ENCODE measurements around the gene DDX42. TPM values are rescaled to one million over a fixed set of nuclear protein-coding genes. Genes with fewer than 3 reads are reported as not detected.
"Not testable (repeated sequence)": the region's sequence is repeated elsewhere in the genome, so short reads cannot be mapped to it uniquely, and the experiment has no call there.

Gene DDX42
- total and polyA plus RNA-seq, 5 experiments from 2014 or later, result 8.9 to 175 (median 18.5) TPM

- not testable (repeated sequence) for H3K9me3 Mint-ChIP-seq, H3K4me3 Mint-ChIP-seq, H3K27me3 Mint-ChIP-seq, H3K4me1 Mint-ChIP-seq, H3K27ac Mint-ChIP-seq, H3K36me3 Mint-ChIP-seq, ATAC-seq, DNase-seq
- POLR2A ChIA-PET, result interaction anchor here (0.7 kb wide), 1 partner anchor 23 kb away, joined by 5 read pairs; no protein-coding TSS in a partner anchor
Observed at GRCh38 chr17:63856425-63856824, 82.5 kb downstream of the DDX42 start.

GRCh38 chr17:63859257-63859656, 85.3 kb downstream of the DDX42 start:
- Mint-ChIP-seq H3K4me3 (no peak overlapping the region), H3K9me3 (no peaks in the 10 kb centered on the region), H3K27ac (no peak overlapping the region), H3K4me1 (no peaks in the 10 kb centered on the region), H3K27me3 (peaks cover 0 to 6% (median 0%) of the 10 kb centered on the region in 5 donors), H3K36me3 (no peaks in the 10 kb centered on the region)
- POLR2A ChIA-PET, result no interaction called here
- DNase-seq, result no peak
- no peak for ATAC-seq

GRCh38 chr17:63866625-63867024, 92.7 kb downstream of the DDX42 start:
- POLR2A ChIA-PET, H3K4me1 Mint-ChIP-seq, H3K27ac Mint-ChIP-seq, H3K9me3 Mint-ChIP-seq, H3K4me3 Mint-ChIP-seq, DNase-seq, H3K36me3 Mint-ChIP-seq, H3K27me3 Mint-ChIP-seq: not testable (repeated sequence)
- ATAC-seq, result peak in 1 of 2 donors; percentile 39

Other genes starting within 250 kb of the DDX42 start
- gene DCAF7, start 223.7 kb upstream of the DDX42 start, total RNA-seq, result 10 to 100 TPM; 70.4 to 76.0 TPM
- 10 to 100 TPM; 57.8 to 77.5 (median 75.6) TPM for gene DCAF7, start 223.7 kb upstream of the DDX42 start, polyA plus RNA-seq
- 10 to 100 TPM; 15.5 to 16.6 TPM for gene TACO1, start 173.3 kb upstream of the DDX42 start, total RNA-seq
- 10 to 100 TPM; 11.3 to 18.3 (median 17.5) TPM for gene TACO1, start 173.3 kb upstream of the DDX42 start, polyA plus RNA-seq
- gene MAP3K3, start 151.8 kb upstream of the DDX42 start, total RNA-seq, result 10 to 100 TPM; 77.5 to 82.8 TPM
- gene MAP3K3, start 151.8 kb upstream of the DDX42 start, polyA plus RNA-seq, result 10 to 100 TPM; 23.8 to 47.4 (median 24.7) TPM
- 100 to 1,000 TPM; 936 to 980 TPM for gene LIMD2, start 74.0 kb upstream of the DDX42 start, total RNA-seq
- 100 to 1,000 TPM; 390 to 700 (median 632) TPM for gene LIMD2, start 74.0 kb upstream of the DDX42 start, polyA plus RNA-seq
- 10 to 100 TPM; 57.0 to 57.1 TPM for gene STRADA, start 32.4 kb upstream of the DDX42 start, total RNA-seq
- gene STRADA, start 32.4 kb upstream of the DDX42 start, polyA plus RNA-seq, result 10 to 100 TPM; 17.8 to 24.5 (median 23.6) TPM
- gene CCDC47, start 573 bp upstream of the DDX42 start, total RNA-seq, result 10 to 100 TPM; 29.5 to 34.9 TPM
- gene CCDC47, start 573 bp upstream of the DDX42 start, polyA plus RNA-seq, result 10 to 100 TPM; 21.8 to 34.8 (median 26.0) TPM
- 100 to 1,000 TPM; 139 to 143 TPM for gene PSMC5, start 53.3 kb downstream of the DDX42 start, total RNA-seq
- gene PSMC5, start 53.3 kb downstream of the DDX42 start, polyA plus RNA-seq, result 100 to 1,000 TPM; 173 to 214 (median 191) TPM
- gene FTSJ3, start 53.5 kb downstream of the DDX42 start, total RNA-seq, result 10 to 100 TPM; 71.9 to 75.7 TPM
- gene FTSJ3, start 53.5 kb downstream of the DDX42 start, polyA plus RNA-seq, result 10 to 100 TPM; 16.8 to 43.1 (median 24.0) TPM
- 100 to 1,000 TPM; 105 to 110 TPM for gene SMARCD2, start 68.5 kb downstream of the DDX42 start, total RNA-seq
- gene SMARCD2, start 68.5 kb downstream of the DDX42 start, polyA plus RNA-seq, result 100 to 1,000 TPM in 1 of 3 donors, 10 to 100 TPM in 2; 65.9 to 112 (median 91.5) TPM
- gene CSH2, start 99.5 kb downstream of the DDX42 start, total RNA-seq, result not detected
- gene CSH2, start 99.5 kb downstream of the DDX42 start, polyA plus RNA-seq, result not detected
- gene GH2, start 107.8 kb downstream of the DDX42 start, total RNA-seq, result not detected
- not detected for gene GH2, start 107.8 kb downstream of the DDX42 start, polyA plus RNA-seq
- gene CSH1, start 122.4 kb downstream of the DDX42 start, total RNA-seq, result not detected
- gene CSH1, start 122.4 kb downstream of the DDX42 start, polyA plus RNA-seq, result not detected
- not detected for gene CSHL1, start 137.1 kb downstream of the DDX42 start, total RNA-seq
- gene CSHL1, start 137.1 kb downstream of the DDX42 start, polyA plus RNA-seq, result not detected
- not detected for gene GH1, start 144.7 kb downstream of the DDX42 start, total RNA-seq
- gene GH1, start 144.7 kb downstream of the DDX42 start, polyA plus RNA-seq, result not detected
- gene CD79B, start 158.2 kb downstream of the DDX42 start, total RNA-seq, result 10 to 100 TPM; 40.0 to 42.8 TPM
- gene CD79B, start 158.2 kb downstream of the DDX42 start, polyA plus RNA-seq, result 10 to 100 TPM; 14.5 to 21.9 (median 21.3) TPM
- gene SCN4A, start 198.7 kb downstream of the DDX42 start, total RNA-seq, result under 1 TPM; 0.05 to 0.22 TPM
- gene SCN4A, start 198.7 kb downstream of the DDX42 start, polyA plus RNA-seq, result not detected
- under 1 TPM in 1 of 2 experiments, not detected in 1; 0.30 TPM for gene PRR29, start 224.2 kb downstream of the DDX42 start, total RNA-seq
- gene PRR29, start 224.2 kb downstream of the DDX42 start, polyA plus RNA-seq, result 1 to 10 TPM; 3.4 to 4.6 (median 3.7) TPM
- 10 to 100 TPM; 89.2 to 89.3 TPM for gene ICAM2, start 246.5 kb downstream of the DDX42 start, total RNA-seq
- gene ICAM2, start 246.5 kb downstream of the DDX42 start, polyA plus RNA-seq, result 100 to 1,000 TPM; 218 to 306 (median 289) TPM